ENCODE results near the gene RASSF5.

DNA sequence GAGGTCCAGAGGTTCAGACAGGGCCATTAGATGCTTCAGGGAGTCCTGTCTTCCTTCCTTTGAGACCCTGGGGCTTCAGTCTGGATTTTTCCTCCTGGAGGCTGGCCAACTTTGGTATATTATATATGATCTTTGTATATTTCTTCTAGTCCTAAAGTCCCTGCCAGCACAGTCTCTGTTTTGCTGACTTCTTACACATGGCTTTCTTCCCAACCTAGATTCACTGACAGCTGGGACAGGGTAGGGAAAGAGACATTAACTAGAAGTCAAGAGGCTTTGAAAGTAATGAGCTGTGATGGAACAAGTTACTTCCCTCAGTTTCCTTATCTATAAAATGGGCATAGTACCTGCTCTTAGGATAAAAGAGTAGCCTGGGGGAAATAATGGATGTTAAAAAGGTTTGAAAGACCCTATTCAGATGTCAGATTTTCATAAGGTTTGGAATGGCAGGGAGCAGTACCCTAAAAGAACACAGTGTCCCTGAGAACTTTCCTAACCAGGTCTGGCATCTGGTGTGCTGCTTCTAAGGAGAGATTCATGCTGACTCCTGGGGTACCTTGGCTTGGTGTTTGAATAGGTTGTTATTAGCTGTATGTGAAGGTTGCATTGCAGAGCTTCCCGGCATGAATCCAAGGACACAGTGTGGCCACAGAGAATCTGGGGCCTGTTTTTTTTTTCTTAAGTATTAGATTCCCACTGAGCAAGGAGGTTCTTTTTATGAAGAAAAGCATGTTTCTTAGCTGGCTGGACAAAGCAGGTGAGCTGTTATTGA lies 47.6 kb downstream of the RASSF5 start:
- TF ChIP-seq, protein P1, sequence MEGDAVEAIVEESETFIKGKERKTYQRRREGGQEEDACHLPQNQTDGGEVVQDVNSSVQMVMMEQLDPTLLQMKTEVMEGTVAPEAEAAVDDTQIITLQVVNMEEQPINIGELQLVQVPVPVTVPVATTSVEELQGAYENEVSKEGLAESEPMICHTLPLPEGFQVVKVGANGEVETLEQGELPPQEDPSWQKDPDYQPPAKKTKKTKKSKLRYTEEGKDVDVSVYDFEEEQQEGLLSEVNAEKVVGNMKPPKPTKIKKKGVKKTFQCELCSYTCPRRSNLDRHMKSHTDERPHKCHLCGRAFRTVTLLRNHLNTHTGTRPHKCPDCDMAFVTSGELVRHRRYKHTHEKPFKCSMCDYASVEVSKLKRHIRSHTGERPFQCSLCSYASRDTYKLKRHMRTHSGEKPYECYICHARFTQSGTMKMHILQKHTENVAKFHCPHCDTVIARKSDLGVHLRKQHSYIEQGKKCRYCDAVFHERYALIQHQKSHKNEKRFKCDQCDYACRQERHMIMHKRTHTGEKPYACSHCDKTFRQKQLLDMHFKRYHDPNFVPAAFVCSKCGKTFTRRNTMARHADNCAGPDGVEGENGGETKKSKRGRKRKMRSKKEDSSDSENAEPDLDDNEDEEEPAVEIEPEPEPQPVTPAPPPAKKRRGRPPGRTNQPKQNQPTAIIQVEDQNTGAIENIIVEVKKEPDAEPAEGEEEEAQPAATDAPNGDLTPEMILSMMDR (conservative IDR thresholded peaks at IDR 0.05), result no peak
- TF ChIP-seq EZH2 (IDR thresholded peaks at IDR 0.05; ENCODE audit: low read depth), result no peak

Data from PC-9 (cell line).